Spleen (tissue), 7 donors: Measurements from ENCODE around the gene PPP2R2B.

ENCODE experiments used
- CTCF ChIP-seq, 11 experiments: fragments of 200-600 bp in 7 of 11; fragments of 450-650 bp in 4 of 11; sonication (generic) in 4 of 11; IDR thresholded peaks in 8 of 11; conservative IDR thresholded peaks in 3 of 11; 1 replicate in 7 of 11; 2 replicates in 4 of 11; pipeline versions ENCODE4 v1.4.0 to v1.8.0; 2016 to 2021; ENCODE audit warnings: antibody characterized with exemption in 11 of 11, inconsistent platforms in 4 of 11, mild to moderate bottlenecking in 1 of 11
- POLR2A ChIP-seq, 3 donors: fragments of 450-650 bp; IDR thresholded peaks; one replicate each; pipeline ENCODE4 v1.5.1; 2017; ENCODE audit warnings: antibody characterized with exemption in 3 of 3, mild to moderate bottlenecking in 1 of 3
- donor health status: DM: no; HTN: no; CAD: no; lungs with moderate emphysema.
- donor health status: DM: no; HTN: no; CAD: no.
- donor health status: DM: no; HTN: no; CAD: no.

GRCh38 chr5:146698651-146699050 lies 179.9 kb downstream of the PPP2R2B start:
- TF ChIP-seq CTCF (IDR thresholded peaks at IDR 0.05 in 8 of 11, conservative IDR thresholded peaks at IDR 0.05 in 3 of 11), result no peak
- TF ChIP-seq POLR2A (IDR thresholded peaks at IDR 0.05), result no peak
